NCI-H146 (cell line): ENCODE measurements around the gene GPR39.
"Not testable (repeated sequence)": the region's sequence is repeated elsewhere in the genome, so short reads cannot be mapped to it uniquely, and the experiment has no call there.

ENCODE experiments used
- DNase-seq: peaks from one replicate; lab custom pipeline; 2025; lab: John Stamatoyannopoulos, UW

The GPR39 gene

DNA sequence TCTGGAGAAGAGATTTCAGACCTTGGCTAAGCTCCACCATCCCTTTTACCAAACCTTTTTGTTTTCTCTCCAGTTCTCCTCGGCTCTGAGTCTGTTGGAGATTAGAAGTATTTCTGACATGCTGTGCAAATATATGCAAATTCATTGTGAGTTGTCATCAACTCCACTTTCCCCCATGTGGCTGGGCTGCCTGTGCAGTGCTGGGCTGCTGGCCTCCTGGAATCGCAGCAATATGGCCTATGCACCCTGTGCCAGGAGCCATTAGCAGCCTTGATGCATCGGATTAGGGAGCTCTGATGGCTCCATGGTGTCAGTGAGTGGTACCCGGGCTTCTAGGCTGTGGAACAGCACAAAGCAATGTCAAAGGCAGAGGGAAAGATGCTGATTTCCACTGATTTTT is 80.0 kb downstream of the GPR39 start:
- DNase-seq = no peak

DNA sequence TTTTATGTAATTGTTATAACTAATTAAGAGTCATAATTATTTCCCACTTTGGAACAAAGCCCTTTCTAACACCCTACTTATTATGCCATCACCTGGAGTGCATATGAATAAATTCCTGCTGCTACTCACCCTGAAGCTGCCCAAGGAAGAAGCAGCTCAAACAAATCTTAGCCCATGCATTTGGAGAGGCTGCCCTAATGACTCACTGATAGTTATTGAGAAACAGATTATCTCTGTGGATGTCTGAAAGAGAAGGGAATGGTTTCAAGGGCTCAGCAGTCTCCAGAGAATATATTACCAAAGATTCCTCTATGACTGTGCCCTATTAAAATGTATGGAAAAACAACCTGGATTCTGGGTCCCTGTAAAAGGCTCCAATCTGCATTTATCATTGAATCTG is 81.0 kb downstream of the GPR39 start:
- no peak for DNase-seq

DNA sequence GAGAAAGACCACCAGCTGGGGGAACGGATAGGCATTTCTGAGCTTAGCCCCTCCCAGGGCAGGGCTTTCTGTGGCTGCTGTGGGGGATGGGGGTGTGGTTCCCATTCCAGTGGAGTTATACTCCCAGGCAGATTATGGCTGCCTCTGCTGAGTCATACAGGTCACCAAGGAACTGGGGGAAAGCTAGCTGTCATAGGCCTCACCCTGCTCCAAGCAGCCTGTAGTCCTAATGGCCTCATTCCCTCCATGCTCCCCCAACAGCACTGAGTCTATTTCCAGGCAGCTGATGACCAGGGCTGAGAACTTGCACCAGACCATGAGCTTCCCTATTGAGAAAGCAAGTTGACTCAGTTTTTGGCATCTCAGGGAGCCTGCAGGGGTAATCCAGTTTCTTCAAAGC is 87.1 kb downstream of the GPR39 start:
- no peak for DNase-seq

DNA sequence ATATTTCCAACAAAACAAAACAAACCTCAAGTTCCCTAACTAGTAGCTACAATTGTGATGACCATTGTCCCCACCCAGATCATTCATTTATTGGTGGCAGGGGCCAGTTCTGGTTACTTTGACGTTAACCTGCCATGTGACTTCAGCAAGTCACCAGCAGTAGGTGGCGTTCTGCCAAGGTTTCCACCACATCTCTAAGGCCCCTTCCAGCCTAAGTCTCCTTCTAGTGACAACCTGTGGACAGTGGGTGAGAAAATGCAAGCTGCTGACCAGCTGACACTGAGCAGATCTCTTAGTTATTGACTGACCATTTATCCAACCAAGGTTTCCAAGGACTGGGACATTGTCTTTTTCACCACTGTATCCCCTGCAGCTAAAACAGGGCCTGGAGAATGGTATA is 98.4 kb downstream of the GPR39 start:
- DNase-seq = no peak

DNA sequence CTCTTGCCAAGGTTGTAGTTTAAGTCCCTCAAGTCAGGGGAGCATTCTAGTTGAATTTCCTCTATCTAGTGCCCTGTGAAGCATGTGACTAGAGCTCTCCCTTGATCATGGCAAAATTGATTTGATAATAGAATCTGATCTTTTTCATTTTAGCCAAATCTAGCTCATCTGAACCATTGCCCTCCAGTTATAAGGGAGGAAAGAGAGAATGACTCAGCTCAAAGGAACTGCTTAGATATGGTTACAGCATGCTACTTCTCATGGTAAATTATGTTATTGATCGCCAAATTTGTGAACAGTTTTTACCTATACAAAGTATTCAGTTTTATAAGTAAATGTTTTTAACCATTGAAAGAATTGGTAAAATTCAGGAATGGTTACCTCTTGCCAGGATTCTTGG is 100.8 kb downstream of the GPR39 start:
- DNase-seq = no peak

DNA sequence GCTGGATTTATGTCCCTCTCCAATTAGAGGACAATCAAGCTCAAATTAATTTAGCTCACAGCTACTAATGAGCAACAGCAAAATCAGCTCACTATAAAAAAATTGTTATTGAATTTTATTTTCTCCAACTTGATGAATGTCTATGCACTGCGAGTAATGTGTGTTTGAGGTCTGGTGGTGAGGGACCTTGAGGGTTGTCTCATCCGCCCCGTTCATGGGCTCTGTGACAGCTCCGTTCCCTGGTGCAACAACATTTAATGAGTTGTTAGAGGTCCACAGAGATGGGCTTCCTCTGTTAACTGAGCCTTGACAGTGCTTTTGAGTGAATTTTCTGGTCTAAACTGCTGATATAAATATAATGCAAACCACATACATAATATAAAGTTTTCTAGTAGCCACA is 101.7 kb downstream of the GPR39 start:
- no peak for DNase-seq

DNA sequence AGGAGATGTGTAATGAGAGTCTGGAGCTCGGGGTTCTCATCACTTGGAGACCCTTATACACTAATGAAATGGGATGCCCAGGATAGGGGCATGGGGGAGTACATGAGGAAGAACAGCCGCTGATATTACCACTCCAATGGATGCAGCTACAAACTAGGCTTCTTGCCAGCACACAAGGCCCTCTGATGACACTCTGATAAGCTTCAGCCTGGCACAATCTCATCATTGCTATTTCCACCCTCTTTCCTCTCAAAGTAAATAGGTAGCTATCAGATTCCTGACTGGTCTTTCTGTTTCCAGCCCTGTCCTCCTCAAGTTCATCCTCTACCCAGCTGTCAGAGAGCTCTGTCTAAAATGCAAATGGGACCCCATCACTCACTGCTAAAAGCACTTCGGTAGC is 103.0 kb downstream of the GPR39 start:
- no peak for DNase-seq

DNA sequence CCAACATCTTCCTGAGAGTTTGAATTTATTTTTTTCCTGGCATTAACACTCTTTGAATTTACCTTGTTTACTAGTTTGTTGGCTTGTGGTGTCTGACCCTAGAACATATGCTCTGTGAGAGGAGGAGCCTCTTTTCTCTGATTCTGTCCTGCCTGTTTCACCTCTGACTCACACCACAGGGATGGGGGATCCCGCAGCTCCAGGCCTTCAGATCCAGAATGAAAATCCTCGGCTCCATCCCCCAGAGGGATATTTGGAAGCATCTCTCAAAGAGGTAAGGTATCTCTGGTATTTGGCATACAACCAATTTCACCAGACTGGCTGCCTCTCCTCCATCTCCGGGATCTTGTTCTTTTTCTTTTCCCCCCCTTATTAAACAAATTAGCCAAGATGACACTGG is 104.7 kb downstream of the GPR39 start:
- no peak for DNase-seq

DNA sequence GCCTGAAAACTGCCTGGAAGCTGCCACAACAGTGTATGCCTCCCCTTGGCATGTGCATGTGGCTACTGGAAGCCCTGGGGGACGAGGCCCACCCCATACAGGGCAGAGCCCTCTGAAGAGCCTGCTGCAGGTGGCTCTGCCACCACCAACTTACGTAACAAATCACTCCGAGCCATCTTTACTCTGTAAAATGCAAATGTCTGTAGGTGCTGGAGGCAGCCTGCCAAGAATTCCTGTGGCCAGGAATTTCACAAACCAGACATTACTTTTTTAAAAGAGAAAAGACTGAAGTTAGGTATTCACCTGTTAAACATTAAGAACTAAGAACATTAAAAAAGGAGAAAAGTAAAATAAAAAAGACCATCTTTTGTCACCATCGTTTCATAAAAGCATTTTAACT is 106.3 kb downstream of the GPR39 start:
- no peak for DNase-seq

DNA sequence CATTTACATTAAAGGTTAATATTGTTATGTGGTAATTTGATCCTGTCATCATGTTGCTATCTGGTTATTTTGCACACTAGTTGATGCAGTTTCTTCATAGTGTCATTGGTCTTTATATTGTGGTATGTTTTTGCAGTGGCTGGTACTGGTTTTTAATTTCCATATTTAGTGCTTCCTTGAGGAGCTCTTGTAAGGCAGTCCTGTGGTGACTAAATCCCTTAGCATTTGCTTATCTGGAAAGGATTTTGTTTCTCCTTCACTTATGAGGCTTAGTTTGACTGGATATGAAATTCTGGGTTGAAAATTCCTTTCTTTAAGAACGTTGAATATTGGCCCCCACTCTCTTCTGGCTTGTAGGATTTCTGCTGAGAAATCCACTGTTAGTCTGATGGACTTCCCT is 120.5 kb downstream of the GPR39 start:
- not testable (repeated sequence) for DNase-seq

DNA sequence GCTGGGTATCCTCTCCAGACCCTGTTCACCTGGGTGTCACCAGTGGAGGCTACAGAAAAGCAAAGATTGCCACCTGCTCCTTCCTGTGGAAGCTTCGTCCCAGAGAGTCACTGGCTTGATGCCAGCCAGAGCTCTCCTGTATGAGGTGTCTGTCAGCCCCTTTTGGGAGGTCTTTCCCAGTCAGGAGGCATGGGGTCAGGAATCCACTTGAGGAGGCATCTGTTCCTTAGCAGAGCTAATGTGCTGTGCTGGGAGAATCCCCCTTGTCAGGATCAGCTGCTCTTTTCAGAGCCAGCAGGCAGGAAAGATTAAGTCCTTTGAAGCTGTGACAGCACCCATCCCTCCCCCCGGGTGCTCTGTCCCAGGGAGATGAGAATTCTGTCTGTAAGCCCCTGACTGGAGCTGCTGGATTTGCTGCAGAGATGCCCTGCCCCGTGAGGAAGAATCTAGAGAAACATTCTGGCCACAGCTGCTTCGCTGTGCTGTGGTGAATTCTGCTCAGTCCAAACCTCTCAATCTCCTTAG is 121.8 kb downstream of the GPR39 start:
- no peak for DNase-seq

DNA sequence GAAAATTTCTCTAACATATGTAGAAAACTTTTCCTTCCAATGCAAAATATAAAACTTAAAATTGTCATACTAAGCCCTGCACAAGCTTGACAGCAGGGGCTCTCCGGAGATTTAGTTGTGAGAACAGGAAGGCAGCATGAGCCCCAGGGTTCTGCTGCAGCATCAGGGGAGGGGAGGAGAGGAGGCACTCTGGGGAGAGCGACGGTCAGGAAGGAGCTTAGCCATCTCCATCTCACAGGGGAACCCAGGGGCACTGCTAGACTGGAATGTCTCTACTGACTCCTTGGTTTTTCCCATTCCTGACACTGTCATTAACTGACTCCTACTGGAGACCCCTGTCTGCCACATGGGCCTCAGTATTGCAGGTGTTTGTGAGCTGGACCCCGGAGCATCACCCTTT is 123.6 kb downstream of the GPR39 start:
- DNase-seq = no peak

DNA sequence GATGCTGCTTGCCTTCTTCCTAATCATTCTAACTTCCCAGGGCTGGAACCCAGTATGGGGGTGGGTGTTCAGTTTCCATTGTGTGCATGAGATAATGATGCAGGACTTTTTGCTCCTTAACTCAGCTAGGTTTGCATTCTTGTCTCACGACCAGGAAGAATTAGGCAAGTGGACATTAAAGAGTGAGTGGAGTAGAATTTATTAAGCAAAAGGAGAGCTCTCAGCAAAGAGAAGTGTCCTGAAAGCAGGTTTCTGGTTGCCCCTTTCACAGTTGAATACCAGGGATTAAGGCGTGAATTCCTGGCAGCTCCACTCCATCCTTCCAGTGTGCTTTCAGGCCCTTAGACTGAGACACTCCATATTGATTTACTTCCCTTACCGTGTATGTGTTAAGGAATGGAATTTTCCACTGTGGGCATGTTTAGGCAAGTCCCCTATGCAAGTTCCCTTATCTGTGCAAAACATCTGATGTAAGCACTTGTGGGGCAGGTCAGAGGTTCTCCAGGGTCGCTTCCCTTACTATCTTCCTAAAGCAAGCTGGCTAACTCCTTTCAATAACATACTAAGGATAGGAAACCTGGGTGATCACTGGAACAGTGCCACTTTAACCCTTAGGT is 126.5 kb downstream of the GPR39 start:
- DNase-seq = no peak

DNA sequence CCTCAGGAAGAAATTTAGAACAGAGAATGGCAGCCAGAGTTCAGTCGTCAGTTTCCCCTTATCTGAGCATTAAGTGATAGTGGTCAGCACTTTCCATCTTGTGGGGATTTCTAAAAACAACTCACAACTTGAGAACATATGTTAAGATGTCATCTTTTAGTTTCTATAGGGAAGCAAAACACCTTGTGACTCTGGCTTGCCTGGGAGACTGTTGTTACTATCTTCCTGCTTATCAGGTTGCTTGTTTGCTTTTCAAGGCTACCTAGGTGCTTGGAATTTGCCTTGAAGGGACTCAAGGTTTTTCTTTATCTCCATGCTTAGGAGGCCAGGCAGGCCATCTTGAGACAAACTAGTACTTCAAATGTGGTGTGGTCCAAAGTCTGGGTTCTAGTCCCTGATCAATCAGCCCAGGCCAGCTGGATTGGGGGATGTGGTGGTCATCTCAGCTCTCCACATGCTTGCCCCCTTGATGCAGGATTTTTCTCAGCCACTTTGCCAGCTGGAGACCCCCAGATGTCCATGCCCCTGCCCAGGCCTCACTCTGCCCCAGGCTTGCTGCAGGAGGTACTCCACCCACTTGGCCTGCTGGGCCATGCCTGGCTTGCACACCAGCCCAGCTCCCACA is 127.5 kb downstream of the GPR39 start:
- no peak for DNase-seq

DNA sequence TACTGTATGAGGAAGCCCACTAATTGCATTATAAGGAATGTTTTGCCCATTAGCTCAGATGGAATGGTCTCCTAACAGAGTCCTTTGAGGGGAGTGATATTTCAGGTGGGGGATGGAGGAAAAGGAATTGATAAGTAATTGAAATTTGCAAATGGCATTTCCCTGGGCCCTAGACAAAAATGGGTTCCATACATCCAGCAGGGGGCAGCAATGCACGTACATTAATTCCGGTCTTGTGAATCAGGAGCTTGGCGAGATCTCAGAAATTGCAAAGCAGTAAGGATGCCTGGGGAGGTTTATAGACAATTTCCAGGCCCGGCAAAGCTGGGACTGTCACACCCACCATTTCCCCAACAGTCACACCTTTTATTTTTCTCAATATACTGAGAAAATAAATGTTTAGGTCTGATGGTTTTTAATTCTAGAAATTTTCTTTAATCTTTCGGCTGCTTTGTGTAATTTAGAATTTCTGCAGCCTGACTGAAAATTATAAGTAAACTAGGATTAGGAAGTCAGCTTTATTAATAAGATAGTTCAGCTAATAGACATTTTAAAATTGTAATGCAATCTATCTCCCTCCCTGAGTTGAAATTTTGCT is 130.6 kb downstream of the GPR39 start:
- DNase-seq = peak; percentile 40

DNA sequence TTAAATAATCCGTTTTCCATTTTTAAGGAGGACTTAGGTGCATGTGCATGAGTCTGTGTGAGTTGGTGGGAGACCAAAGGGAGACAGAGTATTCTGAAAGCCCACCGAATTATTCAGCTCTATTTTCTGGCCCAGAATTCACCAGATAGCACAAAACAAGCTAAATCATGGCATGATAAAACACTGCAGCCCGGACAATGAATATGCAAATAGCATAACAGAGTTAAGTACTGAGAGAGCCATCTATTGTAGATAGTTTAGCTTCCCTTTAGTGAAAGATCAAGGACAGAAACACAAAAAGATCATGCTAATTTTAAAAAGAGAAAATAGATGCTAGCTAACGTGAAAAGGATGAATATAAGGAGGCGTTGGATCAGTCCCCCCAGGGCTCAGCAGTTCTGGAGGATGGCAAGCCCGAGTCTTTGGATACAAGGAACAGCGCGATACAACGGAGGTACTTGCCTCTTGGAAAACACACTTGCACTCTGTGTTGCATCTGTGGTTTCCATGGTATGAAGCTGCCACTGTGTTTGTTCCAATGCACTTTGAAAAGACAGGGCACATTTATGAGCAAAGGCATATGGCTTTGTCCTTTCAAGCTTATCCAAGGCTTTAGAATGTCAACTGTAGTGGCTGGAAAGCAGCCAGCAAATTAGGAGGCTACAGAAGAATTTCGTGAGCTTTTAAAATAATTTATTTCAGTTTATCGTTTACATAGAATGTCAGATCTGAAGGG is 133.5 kb downstream of the GPR39 start:
- no peak for DNase-seq

DNA sequence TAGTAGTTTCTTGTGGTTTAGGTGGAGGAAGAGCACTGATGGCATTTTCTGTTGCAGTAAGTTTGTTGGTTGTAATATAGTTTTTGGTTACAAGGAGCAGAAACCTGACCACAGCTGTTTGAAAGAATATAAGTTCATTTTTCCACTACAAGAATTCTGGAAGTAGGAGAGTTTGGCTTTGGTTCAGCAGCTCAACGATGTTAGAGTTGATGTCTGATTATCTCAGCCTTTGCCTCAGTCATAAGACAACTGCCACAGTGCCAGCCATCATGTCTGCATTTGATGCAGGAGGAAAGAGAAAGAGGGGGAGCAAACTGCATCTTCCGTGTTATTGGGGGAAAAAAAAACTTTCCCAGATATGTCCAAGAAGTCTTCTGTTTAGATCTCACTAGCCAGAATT is 134.3 kb downstream of the GPR39 start:
- no peak for DNase-seq

DNA sequence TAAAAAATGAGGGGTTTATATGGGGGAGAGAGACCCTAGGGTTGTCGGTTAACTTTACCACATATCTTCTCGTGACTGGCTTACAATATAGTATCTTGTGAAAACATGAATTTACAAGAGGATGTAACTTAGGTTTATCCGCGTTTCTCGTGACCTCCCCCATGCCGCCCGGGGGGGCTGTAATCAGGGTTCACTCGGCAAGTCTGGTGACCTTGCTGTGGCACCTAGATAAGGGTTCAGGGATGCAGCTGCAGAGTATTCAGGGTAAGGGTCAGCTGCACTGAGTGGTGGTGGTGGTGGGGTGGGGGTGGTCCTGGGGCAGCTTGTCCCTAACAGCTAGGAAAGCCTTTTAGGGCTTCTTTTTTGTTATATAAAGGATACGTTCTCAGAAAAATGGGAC is 141.1 kb downstream of the GPR39 start:
- no peak for DNase-seq

DNA sequence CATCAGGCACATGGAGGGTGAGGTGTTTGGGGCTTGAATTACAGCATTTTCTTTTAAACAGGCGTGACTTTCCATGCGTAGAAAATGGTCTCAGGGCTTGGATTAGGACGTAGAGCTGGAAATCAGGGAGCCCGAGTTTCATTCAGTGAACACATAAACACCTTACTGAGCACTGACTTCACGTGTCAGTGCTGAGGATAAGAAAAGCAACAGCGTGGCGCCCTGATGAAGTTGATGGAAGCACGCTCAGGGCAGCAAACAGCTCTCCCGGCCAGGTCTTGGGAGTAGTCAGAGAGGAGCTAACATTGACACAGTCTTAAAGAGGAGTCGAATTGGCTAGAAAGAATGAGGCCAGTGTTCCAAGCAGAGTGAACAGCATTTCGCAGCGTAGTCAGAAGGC is 142.7 kb downstream of the GPR39 start:
- no peak for DNase-seq

DNA sequence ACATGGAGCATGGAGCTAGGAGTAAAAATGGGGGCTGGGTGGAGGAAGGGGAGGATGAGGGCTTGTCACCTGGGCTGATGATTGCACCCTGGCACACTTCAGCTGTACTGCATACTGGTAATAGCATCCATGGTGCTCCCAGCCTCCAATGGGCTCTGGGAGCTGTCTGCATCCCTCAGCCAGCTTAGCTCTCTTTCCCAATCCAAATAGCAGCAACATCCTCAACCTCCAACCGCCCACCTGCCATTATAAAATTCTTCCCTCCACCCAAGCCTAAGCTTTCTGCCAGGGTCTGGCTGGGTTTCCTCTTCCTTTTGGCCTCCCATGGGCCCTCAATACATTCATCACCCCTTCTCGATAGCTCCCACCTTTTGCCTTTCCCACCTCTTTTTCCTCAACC is 143.3 kb downstream of the GPR39 start:
- DNase-seq = no peak

DNA sequence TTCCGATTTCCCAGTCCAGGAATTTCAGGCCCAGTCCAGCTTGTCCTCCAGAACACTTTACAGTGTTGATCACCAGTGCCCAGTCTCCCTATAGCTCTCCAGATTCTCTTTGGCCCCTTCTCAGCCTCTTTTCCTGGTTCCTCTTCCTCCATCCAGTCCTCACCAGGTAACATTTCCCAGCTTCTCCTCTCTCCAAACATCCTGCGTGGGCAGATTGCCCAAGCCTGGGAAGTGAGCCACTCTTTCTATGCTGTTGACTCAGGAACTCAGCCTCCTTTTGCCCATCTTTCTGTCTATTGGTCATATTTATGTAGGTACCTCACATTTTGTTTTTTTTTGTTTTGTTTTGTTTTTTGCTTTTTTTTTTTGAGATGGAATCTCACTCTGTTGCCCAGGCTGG is 144.0 kb downstream of the GPR39 start:
- DNase-seq = no peak

DNA sequence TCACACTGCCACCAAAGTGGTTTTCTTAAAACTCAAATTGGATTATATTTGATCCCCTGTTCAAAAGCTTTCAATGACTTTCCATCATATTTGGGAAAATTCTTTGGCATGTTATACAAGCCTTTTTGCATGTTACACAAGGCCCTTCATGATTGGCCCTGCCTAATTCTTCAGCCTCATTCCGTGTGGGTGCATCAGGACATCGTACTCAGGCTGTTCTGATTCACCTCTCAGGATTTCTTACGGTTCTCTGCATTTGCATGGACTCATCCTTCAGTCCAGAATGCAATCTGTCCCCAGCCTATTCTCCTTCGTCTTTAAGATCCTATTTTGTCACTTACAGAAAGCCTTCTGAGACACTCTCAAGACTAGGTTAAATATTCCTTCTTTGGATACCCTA is 145.6 kb downstream of the GPR39 start:
- no peak for DNase-seq

DNA sequence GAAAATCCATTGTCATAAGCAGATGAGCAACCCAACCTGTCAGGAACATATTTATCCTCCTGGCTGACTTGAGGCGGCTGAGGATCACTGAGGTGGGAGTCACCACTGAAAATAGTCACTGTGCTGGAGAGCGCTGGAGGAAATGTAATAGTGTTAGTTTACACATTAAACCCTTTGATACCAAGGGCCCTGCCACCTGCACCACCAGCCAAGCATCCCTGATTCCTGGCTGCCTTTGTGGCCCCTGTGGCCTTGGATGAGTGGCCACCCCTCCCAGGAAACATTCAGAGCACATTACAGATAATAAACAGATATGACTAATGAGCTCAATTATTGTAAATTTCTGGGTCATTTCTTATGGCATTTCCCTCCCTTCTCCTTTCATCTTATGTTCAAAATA is 147.5 kb downstream of the GPR39 start:
- DNase-seq = no peak
